H1 (cell line): ENCODE data around the gene HDHD3. TPM values are rescaled to one million over a fixed set of nuclear protein-coding genes. Genes with fewer than 3 reads are reported as not detected.

ENCODE experiments used
- CTCF ChIA-PET: fragments of 300-600 bp; sonication (Branson Sonifier 250); formaldehyde crosslinking; loops from one replicate; lab custom pipeline; 2021; ENCODE audit not compliant: partially characterized antibody; lab: Charles Lee
- POLR2A ChIA-PET: fragments of 300-600 bp; sonication (Branson Sonifier 250); formaldehyde crosslinking; loops from one replicate; lab custom pipeline; 2021; ENCODE audit warnings: inconsistent platforms; ENCODE audit not compliant: partially characterized antibody; lab: Charles Lee
- DNase-seq, 2 experiments: peaks; one replicate each; pipeline versions ENCODE4 v3.0.0 to v3.0.0-alpha.2; 2010 to 2022; ENCODE audit warnings: low spot score in 2 of 2, low read depth in 1 of 2, mixed read lengths in 1 of 2
- FAIRE-seq: peaks from 2 replicates; lab custom pipeline; 2011; peaks lifted over from hg19 to GRCh38; lab: Jason Lieb, UNC
- H2AFZ ChIP-seq: 2 replicates; pipeline ENCODE4 v1.8.1; 2012; ENCODE audit warnings: low read length, inconsistent platforms
- H2AK5ac ChIP-seq: 2 replicates; pipeline ENCODE4 v1.6.1; 2013; ENCODE audit warnings: low read depth, low read length
- H2BK120ac ChIP-seq: replicated peaks from 2 replicates; pipeline ENCODE3; 2013; ENCODE audit warnings: low read depth, low read length, inconsistent platforms
- H2BK12ac ChIP-seq: 2 replicates; pipeline ENCODE4 v1.6.1; 2013; ENCODE audit warnings: low read depth, low read length
- H2BK15ac ChIP-seq: 2 replicates; pipeline ENCODE4 v1.6.1; 2013; ENCODE audit warnings: low read length
- H2BK20ac ChIP-seq: 2 replicates; pipeline ENCODE4 v1.6.1; 2013; ENCODE audit warnings: low read length
- H2BK5ac ChIP-seq: 2 replicates; pipeline ENCODE4 v1.6.1; 2013; ENCODE audit warnings: low read depth, low read length
- H3K14ac ChIP-seq: 2 replicates; pipeline ENCODE4 v1.6.1; 2013; ENCODE audit warnings: inconsistent platforms; ENCODE audit not compliant: insufficient read length
- H3K18ac ChIP-seq: 2 replicates; pipeline ENCODE4 v1.6.1; 2013; ENCODE audit warnings: low read length; ENCODE audit errors: extremely low read depth
- H3K23ac ChIP-seq: 2 replicates; pipeline ENCODE4 v1.6.1; 2013; ENCODE audit warnings: inconsistent platforms; ENCODE audit not compliant: insufficient read length
- H3K23me2 ChIP-seq: 2 replicates; pipeline ENCODE4 v1.6.1; 2013; ENCODE audit warnings: low read depth, low read length
- H3K27ac ChIP-seq: 2 replicates; pipeline ENCODE4 v1.6.1; 2011; ENCODE audit warnings: low read depth, low read length, inconsistent platforms
- H3K27me3 ChIP-seq, 4 experiments: replicated peaks in 1 of 4; 1 replicate in 1 of 4; 2 replicates in 3 of 4; pipeline versions ENCODE4 v1.6.1 to v1.8.1; 2011 to 2013; ENCODE audit warnings: low read length in 3 of 4, mild to moderate bottlenecking in 3 of 4, inconsistent platforms in 2 of 4, mixed read lengths in 2 of 4, moderate library complexity in 1 of 4; ENCODE audit not compliant: control insufficient read depth in 3 of 4, insufficient read depth in 3 of 4; ENCODE audit errors: extremely low read depth in 1 of 4
- H3K36me3 ChIP-seq, 4 experiments: 2 replicates each; pipeline versions ENCODE4 v1.6.1 to v1.8.1; 2011 to 2013; ENCODE audit warnings: mild to moderate bottlenecking in 4 of 4, low read length in 3 of 4, moderate library complexity in 2 of 4, control low read depth in 1 of 4, inconsistent platforms in 1 of 4; ENCODE audit not compliant: insufficient read depth in 4 of 4, control insufficient read depth in 2 of 4
- H3K4ac ChIP-seq: replicated peaks from 2 replicates; pipeline ENCODE3; 2013; ENCODE audit warnings: low read length, low read depth, mixed read lengths, inconsistent platforms; ENCODE audit not compliant: insufficient read length
- H3K4me1 ChIP-seq, 4 experiments: replicated peaks in 1 of 4; 1 replicate in 1 of 4; 2 replicates in 3 of 4; pipeline versions ENCODE4 v1.6.1 to v1.8.1; 2011 to 2013; ENCODE audit warnings: low read length in 3 of 4, inconsistent platforms in 2 of 4, mixed read lengths in 1 of 4; ENCODE audit not compliant: insufficient read depth in 4 of 4, control insufficient read depth in 3 of 4
- H3K4me2 ChIP-seq, 2 experiments: 2 replicates each; pipeline versions ENCODE4 v1.6.1 to v1.8.1; 2011 to 2013; ENCODE audit warnings: low read depth in 2 of 2, low read length in 2 of 2, control low read depth in 1 of 2, inconsistent platforms in 1 of 2, mild to moderate bottlenecking in 1 of 2; ENCODE audit not compliant: insufficient read depth in 1 of 2
- H3K4me3 ChIP-seq, 4 experiments: fragments of 200-600, 300-600 bp in 1 of 4; sonication (generic), shearing (Covaris generic), sonication (Bioruptor Twin) in 1 of 4; 2 replicates each; pipeline versions ENCODE4 v1.5.1 to v1.8.1; 2011 to 2016; ENCODE audit warnings: low read length in 4 of 4, low read depth in 3 of 4, control low read depth in 2 of 4, inconsistent platforms in 2 of 4, mild to moderate bottlenecking in 2 of 4, mixed read lengths in 1 of 4, moderate library complexity in 1 of 4; ENCODE audit not compliant: insufficient read depth in 2 of 4; ENCODE audit errors: extremely low read depth in 1 of 4
- H3K56ac ChIP-seq: replicated peaks from 2 replicates; pipeline ENCODE3; 2013; ENCODE audit warnings: low read depth, mild to moderate bottlenecking, mixed read lengths, low read length, inconsistent platforms; ENCODE audit not compliant: insufficient read length
- H3K79me1 ChIP-seq: 2 replicates; pipeline ENCODE4 v1.6.1; 2013; ENCODE audit warnings: low read depth, low read length, control low read depth
- H3K79me2 ChIP-seq, 2 experiments: 2 replicates each; pipeline versions ENCODE4 v1.6.1 to v1.8.1; 2012 to 2013; ENCODE audit warnings: low read length in 2 of 2, mild to moderate bottlenecking in 2 of 2, inconsistent platforms in 1 of 2; ENCODE audit not compliant: insufficient read depth in 2 of 2, control insufficient read depth in 1 of 2
- H3K9ac ChIP-seq, 4 experiments: replicated peaks in 1 of 4; 1 replicate in 1 of 4; 2 replicates in 3 of 4; pipeline versions ENCODE4 v1.6.1 to v1.8.1; 2011 to 2013; ENCODE audit warnings: low read depth in 3 of 4, low read length in 3 of 4, control low read depth in 2 of 4, mild to moderate bottlenecking in 2 of 4, moderate library complexity in 2 of 4, inconsistent platforms in 1 of 4; ENCODE audit errors: extremely low read depth in 1 of 4
- H3K9me3 ChIP-seq, 2 experiments: 2 replicates each; pipeline versions ENCODE4 v1.6.1 to v1.8.1; 2012 to 2013; ENCODE audit warnings: mild to moderate bottlenecking in 2 of 2, moderate library complexity in 2 of 2, control low read depth in 1 of 2, inconsistent platforms in 1 of 2, low read depth in 1 of 2, low read length in 1 of 2, mixed read lengths in 1 of 2; ENCODE audit not compliant: insufficient read depth in 2 of 2
- H4K20me1 ChIP-seq, 2 experiments: replicated peaks in 1 of 2; 2 replicates each; pipeline versions ENCODE3 to v1.8.1; 2011 to 2013; ENCODE audit warnings: inconsistent platforms in 2 of 2, low read length in 2 of 2, mild to moderate bottlenecking in 1 of 2; ENCODE audit not compliant: insufficient read depth in 2 of 2, control insufficient read depth in 1 of 2
- H4K5ac ChIP-seq: 2 replicates; pipeline ENCODE4 v1.6.1; 2013; ENCODE audit warnings: low read length, low read depth, mixed read lengths, inconsistent platforms; ENCODE audit not compliant: insufficient read length
- H4K8ac ChIP-seq: 2 replicates; pipeline ENCODE4 v1.8.0; 2013; ENCODE audit warnings: mild to moderate bottlenecking, moderate library complexity, low read length, inconsistent platforms; ENCODE audit not compliant: insufficient read depth; ENCODE audit errors: extremely low read depth
- H4K91ac ChIP-seq: replicated peaks from 2 replicates; pipeline ENCODE3; 2013; ENCODE audit warnings: low read length, mixed read lengths, inconsistent platforms; ENCODE audit not compliant: insufficient read length
- CHD2 ChIP-seq: IDR thresholded peaks from 2 replicates; pipeline ENCODE4 v1.6.1; 2012; ENCODE audit warnings: low read length, improper control_type of control experiment
- GABPA ChIP-seq: IDR thresholded peaks from 2 replicates; pipeline ENCODE4 v1.6.1; 2011; ENCODE audit warnings: mild to moderate bottlenecking, low read length, moderate library complexity, borderline replicate concordance; ENCODE audit not compliant: insufficient read depth
- JUN ChIP-seq: IDR thresholded peaks from 2 replicates; pipeline ENCODE4 v1.6.1; 2011; ENCODE audit warnings: low read depth, mild to moderate bottlenecking, improper control_type of control experiment, low read length
- KDM4A ChIP-seq: IDR thresholded peaks from one replicate; pipeline ENCODE4 v1.7.1; 2012; ENCODE audit warnings: low read depth, mild to moderate bottlenecking, moderate library complexity, low read length, inconsistent platforms; ENCODE audit not compliant: severe bottlenecking
- POU5F1 ChIP-seq: IDR thresholded peaks from 2 replicates; pipeline ENCODE4 v1.6.1; 2011; ENCODE audit warnings: low read depth, mild to moderate bottlenecking, low read length, moderate library complexity
- SAP30 ChIP-seq: fragments of 300-600 bp; sonication (generic); IDR thresholded peaks from 2 replicates; pipeline ENCODE4 v1.7.1; 2012; ENCODE audit warnings: low read length, moderate library complexity, mild to moderate bottlenecking, inconsistent platforms; ENCODE audit not compliant: insufficient read depth, insufficient replicate concordance
- SP4 ChIP-seq: IDR thresholded peaks from 2 replicates; pipeline ENCODE4 v1.6.1; 2012; ENCODE audit warnings: low read length, inconsistent platforms
- USF2 ChIP-seq: IDR thresholded peaks from 2 replicates; pipeline ENCODE4 v1.6.1; 2011; ENCODE audit warnings: low read length, improper control_type of control experiment
- WGBS, 2 experiments: shearing (Covaris generic) in 1 of 2; methylation state at CpG; one replicate each; pipeline versions ENCODE4 v1.1.6 to v1.1.7; 2013 to 2015; ENCODE audit warnings: low lambda C conversion rate in 2 of 2, mixed read lengths in 2 of 2, inconsistent platforms in 1 of 2, low coverage in 1 of 2, missing lambda C conversion rate in 1 of 2; ENCODE audit not compliant: insufficient replicate concordance in 2 of 2, insufficient coverage in 1 of 2, insufficient read length in 1 of 2; ENCODE audit errors: extremely low coverage in 1 of 2, missing lambda C conversion rate in 1 of 2; 5-methylcytosine and 5-hydroxymethylcytosine counted together
- polyA plus RNA-seq, 7 experiments: library from polyadenylated mRNA; depleted of rRNA in 3 of 7; stranded (reverse) in 5 of 7; unstranded in 2 of 7; fragments of >200 nt in 5 of 7; fragments of 200-250 nt in 2 of 7; gene quantifications; 1 replicate in 5 of 7; 2 replicates in 1 of 7; 4 replicates in 1 of 7; pipeline versions ENCODE4 v1.2.1 to v1.2.3, GENCODE V29; 2011 to 2013; ENCODE audit warnings: missing spikeins in 2 of 7, mixed read lengths in 2 of 7
- total RNA-seq: library from RNA; stranded (reverse); fragmentation: NEBNext Ultra II Directional; extraction: Animal tissue kit (Norgen Biotek cat#: 25700); gene quantifications from 2 replicates; pipeline ENCODE4 v1.2.1, GENCODE V29; 2021
- TF ChIP-seq, protein P1 (sequence below): IDR thresholded peaks from 2 replicates; pipeline ENCODE4 v1.6.1; 2011; ENCODE audit warnings: low read depth, mild to moderate bottlenecking, low read length; ENCODE audit not compliant: insufficient read depth

Gene HDHD3
- total and polyA plus RNA-seq, 2 of the 8 experiments (the other 6 are each of a cell fraction or from before 2014, with no cell fraction given) = 12.1 to 25.3 TPM

DNA sequence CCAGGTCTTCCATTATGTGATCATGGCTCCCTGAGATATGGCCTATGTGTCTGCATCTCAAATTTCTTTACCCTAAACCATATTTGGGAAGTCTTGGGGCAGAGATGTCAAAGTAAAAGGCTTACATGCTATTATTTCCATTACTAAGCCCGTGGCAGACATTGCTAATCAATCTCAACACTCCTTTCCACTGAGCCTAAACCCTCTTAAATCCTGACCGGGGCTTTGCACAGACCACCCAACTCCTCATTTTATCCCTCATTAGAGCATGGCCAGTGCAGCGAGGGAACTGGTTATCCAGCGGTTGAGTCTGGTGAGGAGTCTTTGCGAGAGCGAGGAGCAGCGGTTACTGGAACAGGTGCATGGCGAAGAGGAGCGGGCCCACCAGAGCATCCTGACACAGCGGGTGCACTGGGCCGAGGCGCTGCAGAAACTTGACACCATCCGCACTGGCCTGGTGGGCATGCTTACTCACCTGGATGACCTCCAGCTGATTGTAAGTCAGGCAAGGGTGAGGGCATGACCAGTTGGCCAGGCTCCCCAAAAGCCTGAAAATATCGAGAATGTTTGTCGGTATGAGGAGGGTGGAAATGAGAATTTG is 16.4 kb downstream of the HDHD3 start:
- Histone ChIP-seq H3K4me3 (no peak overlapping the region), H2BK5ac (no peak overlapping the region), H2BK120ac (no peak overlapping the region), H2BK12ac (no peak overlapping the region), H2AFZ (no peak overlapping the region), H3K79me2 (no peaks in the 10 kb centered on the region), H3K18ac (no peak overlapping the region), H3K23ac (no peak overlapping the region), H4K8ac (no peak overlapping the region; the same call in 1 of the 2 replicates), H2BK15ac (no peak overlapping the region), H3K27ac (no peak overlapping the region; the same call in 1 of the 2 replicates), H3K56ac (no peak overlapping the region), H3K9me3 (no peaks in the 10 kb centered on the region), H3K36me3 (no peaks in the 10 kb centered on the region), H3K79me1 (no peaks in the 10 kb centered on the region; the same call in 1 of the 2 replicates), H3K4me2 (peak overlapping the region in 1 of 2 experiments; percentile 28; a peak in 1 of 4 replicates), H3K23me2 (no peaks in the 10 kb centered on the region), H3K4me1 (no peaks in the 10 kb centered on the region; a peak in 1 of 7 replicates), H3K14ac (no peak overlapping the region), H4K20me1 (peaks cover 0 to 2% of the 10 kb centered on the region in 2 experiments), H3K4ac (no peak overlapping the region), H3K9ac (no peak overlapping the region), H2AK5ac (no peak overlapping the region), H3K27me3 (no peaks in the 10 kb centered on the region), H4K91ac (no peak overlapping the region), H2BK20ac (no peak overlapping the region), H4K5ac (no peak overlapping the region)
- FAIRE-seq = no peak
- WGBS, 2 experiments = 85% methylated on average over 14 of the region's 15 CpGs; no CpG with 5 or more reads in 1 of the 2 experiments
- ChIA-PET CTCF (interaction anchor here (1.5 to 2.9 kb wide), 2 partner anchors 10 to 11 kb away, joined by 3 to 6 read pairs; no protein-coding TSS in a partner anchor), POLR2A (interaction anchor here (1.0 to 1.2 kb wide), 2 partner anchors 10 to 20 kb away, joined by 4 to 5 read pairs; partner anchors contain the start of gene WDR31)
- TF ChIP-seq SAP30 (no peak), POU5F1 (no peak), KDM4A (no peak), USF2 (no peak), GABPA (no peak), CHD2 (no peak), JUN (no peak), SP4 (no peak)
- TF ChIP-seq, protein P1, sequence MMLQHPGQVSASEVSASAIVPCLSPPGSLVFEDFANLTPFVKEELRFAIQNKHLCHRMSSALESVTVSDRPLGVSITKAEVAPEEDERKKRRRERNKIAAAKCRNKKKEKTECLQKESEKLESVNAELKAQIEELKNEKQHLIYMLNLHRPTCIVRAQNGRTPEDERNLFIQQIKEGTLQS = no peak
- no peak for DNase-seq
